HG03045 (cell line): ENCODE data around the gene SLC25A45.

Experiments
- ATAC-seq: cut with Tn5 transposase; IDR thresholded peaks from one replicate; pipeline ENCODE4 v1.9.1; 2021; ENCODE audit warnings: mild to moderate bottlenecking, moderate library complexity; ENCODE audit not compliant: unreplicated experiment

SLC25A45 gene

DNA sequence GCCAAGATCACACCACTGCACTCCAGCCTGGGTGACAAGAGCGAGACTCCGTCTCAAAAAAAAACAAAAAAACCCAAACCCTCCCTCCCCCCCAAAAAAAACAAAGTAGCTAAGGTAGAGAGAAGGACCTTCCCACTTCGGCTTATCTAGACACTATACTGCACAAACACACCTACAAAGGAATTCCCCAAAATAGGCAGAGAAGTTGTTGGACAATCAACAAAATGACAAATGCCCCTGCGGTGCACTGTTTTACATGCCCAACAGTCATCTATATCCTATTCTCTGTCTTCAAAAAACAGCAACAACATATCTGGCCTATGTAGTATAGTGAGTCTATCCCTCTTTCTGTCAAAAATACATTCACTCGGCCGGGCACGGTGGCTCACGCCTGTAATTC lies 55.4 kb downstream of the SLC25A45 start:
- no peak for ATAC-seq

DNA sequence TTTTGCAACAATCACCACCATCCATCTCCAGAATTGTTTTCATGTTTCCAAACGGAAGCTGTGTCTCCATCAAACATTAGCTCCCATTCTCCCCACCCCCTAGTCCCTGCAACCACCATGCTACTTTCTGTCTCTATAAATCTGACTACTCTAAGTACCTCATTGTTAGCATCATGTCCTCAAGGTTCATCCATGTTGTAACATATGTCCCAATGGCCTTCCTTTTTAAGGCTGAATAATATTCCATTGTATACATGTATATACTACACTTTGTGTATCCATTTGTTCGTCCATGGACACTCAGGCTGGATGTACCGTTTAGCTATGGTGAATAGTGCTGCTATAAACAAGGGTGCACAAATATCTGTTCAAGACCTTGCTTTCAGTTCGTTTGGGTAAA lies 57.0 kb downstream of the SLC25A45 start:
- no peak for ATAC-seq
